Pancreas (tissue), 10 donors: ENCODE data around the gene PGM1. TPM values are rescaled to one million over a fixed set of nuclear protein-coding genes. Genes with fewer than 3 reads are reported as not detected.

Experiments
- ATAC-seq, 4 donors: fragments of 200-7000 bp; cut with Tn5 transposase; one replicate each; pipeline versions ENCODE4 v1.8.0 to v1.9.1; 2020; ENCODE audit warnings: mild to moderate bottlenecking in 4 of 4, moderate library complexity in 4 of 4
- DNase-seq, 6 donors: peaks; one replicate each; pipeline ENCODE4 v3.0.0-alpha.2; 2020
- FAIRE-seq: peaks from 2 replicates; lab custom pipeline; 2012; peaks lifted over from hg19 to GRCh38; lab: Jason Lieb, UNC
- H3K27ac ChIP-seq, 4 donors: fragments of 200-600 bp; sonication (generic); 1 replicate in 3 of 4; 2 replicates in 1 of 4; pipeline versions ENCODE4 v1.5.0 to v1.8.0; 2020
- H3K27me3 ChIP-seq, 4 donors: fragments of 200-600 bp; one replicate each; pipeline ENCODE4 v1.8.0; 2021
- H3K36me3 ChIP-seq, 3 donors: fragments of 200-600 bp; sonication (generic) in 1 of 3; one replicate each; pipeline versions ENCODE4 v1.5.0 to v1.8.0; 2020 to 2021
- H3K4me1 ChIP-seq, 3 donors: fragments of 200-600 bp; one replicate each; pipeline ENCODE4 v1.8.0; 2021
- H3K4me3 ChIP-seq, 4 donors: fragments of 200-600 bp; sonication (generic) in 2 of 4; one replicate each; pipeline versions ENCODE4 v1.5.0 to v1.8.0; 2020 to 2021
- H3K9me3 ChIP-seq, 4 donors: fragments of 200-600 bp; one replicate each; pipeline ENCODE4 v1.8.0; 2021
- CTCF ChIP-seq, 4 donors: fragments of 200-600 bp; sonication (generic) in 3 of 4; IDR thresholded peaks; one replicate each; pipeline versions ENCODE4 v1.5.0 to v1.8.0; 2021; ENCODE audit warnings: antibody characterized with exemption in 4 of 4
- WGBS, 2 donors: extraction: QIAGEN DNeasy Blood & Tissue Kit; methylation state at CpG; one replicate each; pipeline ENCODE4 v1.1.7; 2013; 5-methylcytosine and 5-hydroxymethylcytosine counted together
- intact Hi-C, 3 donors: fragments of 100-400 bp; cut with DNase I; formaldehyde crosslinking; loops; one replicate each; pipeline versions ENCODE4 v1.11.1 to v1.14.2; 2022
- polyA plus RNA-seq, 2 donors: library from polyadenylated mRNA; stranded (reverse); fragments of 200-250 nt; gene quantifications; one replicate each; pipeline ENCODE4 v1.2.3, GENCODE V29; 2013
- total RNA-seq, 6 donors: library from RNA; stranded (reverse); fragmentation: NEBNext Ultra II Directional in 4 of 6; extraction: Animal tissue kit (Norgen Biotek cat#: 25700) in 4 of 6; gene quantifications; one replicate each; pipeline versions ENCODE4 v1.2.1 to v1.2.4, GENCODE V29; 2021 to 2023
- donor health status: healthy with polysubstance abuse.
- donor health status: DM: no; HTN: no; CAD: no; lungs with moderate emphysema.
- donor health status: DM: no; HTN: no; CAD: no.
- donor health status: control.
- donor health status: control.
- donor health status: Bipolar disorder and iron deficiency.
- donor health status: DM: yes; HTN: yes; CAD: no.
- donor health status: DM: no; HTN: no; CAD: no.
- donor health status: DM: no; HTN: no; CAD: no.
- donor health status: DM: yes; HTN: yes; CAD: no.

Gene PGM1
- total and polyA plus RNA-seq, 8 donors = 19.8 to 106 (median 63.5) TPM

DNA sequence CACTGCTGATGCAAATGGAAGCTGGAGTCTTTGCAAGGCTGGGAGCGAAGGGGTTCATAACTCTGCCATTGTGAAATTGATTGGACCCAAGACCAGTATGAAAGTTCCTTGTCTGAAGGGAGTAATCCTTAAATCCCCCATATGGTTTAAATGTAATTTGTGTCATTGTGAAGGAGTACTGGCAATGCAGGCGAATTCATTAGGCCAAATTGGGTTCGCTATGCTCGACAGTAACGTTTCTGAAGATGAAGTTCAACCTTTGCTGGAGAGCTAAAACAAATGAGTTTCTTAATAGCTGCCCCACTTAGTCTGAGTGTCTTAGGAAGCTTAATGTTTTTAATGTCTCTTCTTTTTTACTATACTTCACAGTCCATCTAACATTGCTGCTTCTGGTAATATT is 27.5 kb downstream of the PGM1 start:
- 95% methylated on average over 5 of the region's 5 CpGs for WGBS, 2 donors
- no peaks in the 10 kb centered on the region for H3K9me3 ChIP-seq
- no peak for FAIRE-seq
- peaks cover 9 to 27% (median 27%) of the 10 kb centered on the region in 3 donors for H3K4me1 ChIP-seq
- no peak for TF ChIP-seq CTCF (IDR thresholded peaks at IDR 0.05)
- no peak overlapping the region for H3K27ac ChIP-seq
- H3K27me3 ChIP-seq = no peaks in the 10 kb centered on the region
- no peak overlapping the region for H3K4me3 ChIP-seq
- ATAC-seq = no peak
- H3K36me3 ChIP-seq = no peaks in the 10 kb centered on the region
- intact Hi-C loops = no loop called here
- no peak for DNase-seq

- ATAC-seq (no peak), FAIRE-seq (no peak), DNase-seq (no peak)
- no peak overlapping the region for H3K4me3 ChIP-seq
- intact Hi-C loops = no loop called here
- no peaks in the 10 kb centered on the region for H3K36me3 ChIP-seq
- H3K4me1 ChIP-seq = peaks cover 9 to 25% (median 25%) of the 10 kb centered on the region in 3 donors
- no peak overlapping the region for H3K27ac ChIP-seq
- H3K27me3 ChIP-seq = no peaks in the 10 kb centered on the region
- no peaks in the 10 kb centered on the region for H3K9me3 ChIP-seq
- 55 to 72% methylated on average over 3 of the region's 3 CpGs for WGBS, 2 donors
- TF ChIP-seq CTCF (IDR thresholded peaks at IDR 0.05) = no peak
Observed at GRCh38 chr1:63621075-63621474, 27.9 kb downstream of the PGM1 start.

DNA sequence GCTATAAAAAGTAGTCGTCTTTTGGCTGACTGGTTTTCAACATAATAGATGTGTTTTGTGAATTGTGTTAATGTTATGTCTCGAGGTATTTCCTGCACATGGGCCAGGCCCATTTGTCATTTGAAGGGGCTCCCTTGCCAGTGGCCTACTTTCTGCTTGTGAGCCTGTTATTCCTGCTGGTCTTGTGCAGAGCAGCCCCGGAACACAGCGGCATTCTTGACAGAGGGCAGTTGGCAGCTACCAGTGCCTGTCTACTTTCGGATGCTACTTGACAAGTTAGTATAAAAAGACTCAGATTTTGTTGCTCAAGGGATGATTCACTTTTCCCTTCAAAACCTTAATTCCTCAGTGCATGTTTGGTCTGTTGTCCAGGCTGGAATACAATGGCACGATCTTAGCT is 28.5 kb downstream of the PGM1 start:
- Histone ChIP-seq H3K27me3 (no peaks in the 10 kb centered on the region), H3K27ac (peak overlapping the region in 1 of 4 donors; percentile 17), H3K9me3 (no peaks in the 10 kb centered on the region), H3K36me3 (no peaks in the 10 kb centered on the region), H3K4me3 (no peak overlapping the region), H3K4me1 (peaks cover 9 to 23% (median 20%) of the 10 kb centered on the region in 3 donors)
- DNase-seq = peak in 2 of 6 donors; percentile 29 to 36
- ATAC-seq = peak; percentile 40 to 67 (median 53)
- intact Hi-C loops = no loop called here
- WGBS, 2 donors = 56 to 71% methylated on average over 6 of the region's 6 CpGs
- no peak for TF ChIP-seq CTCF (IDR thresholded peaks at IDR 0.05)
- peak; percentile 23 for FAIRE-seq

DNA sequence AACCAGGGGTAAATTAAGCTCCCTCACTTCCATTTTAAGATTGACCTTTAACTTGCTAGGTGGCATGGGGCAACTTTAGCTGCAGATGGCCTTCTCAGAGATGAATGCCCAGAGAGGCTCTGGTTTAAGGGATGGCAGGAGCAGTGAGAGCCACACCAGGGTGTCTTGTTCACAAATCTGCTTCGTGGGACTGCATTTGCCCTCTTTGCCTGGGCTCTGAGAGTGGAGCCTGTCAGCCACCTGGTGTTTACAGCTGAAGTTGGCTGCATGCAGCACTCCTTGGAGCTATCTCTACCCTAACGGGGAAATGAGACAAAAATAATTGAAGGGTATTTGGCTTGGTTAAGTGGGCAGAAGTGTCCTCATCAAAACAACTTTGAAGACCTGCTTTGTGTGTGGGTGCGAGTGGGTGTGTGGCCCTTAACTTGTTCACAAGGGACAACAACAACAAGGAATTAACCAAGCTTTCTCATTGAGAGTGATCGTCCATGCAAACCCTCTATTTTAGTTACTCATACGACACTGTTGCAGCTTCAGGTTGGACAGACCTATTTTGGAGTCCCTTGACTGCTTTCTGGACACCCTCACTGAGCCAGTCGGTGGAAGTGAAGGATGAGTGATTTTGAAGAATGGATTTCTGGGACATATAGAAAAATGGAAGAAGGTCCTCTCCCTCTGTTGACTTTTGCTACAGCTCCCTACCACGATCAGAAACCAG is 29.8 kb downstream of the PGM1 start:
- no peak for FAIRE-seq
- peak in 3 of 4 donors; percentile 66 to 80 (median 69) for ATAC-seq
- no peak for TF ChIP-seq CTCF (IDR thresholded peaks at IDR 0.05)
- H3K27me3 ChIP-seq = no peaks in the 10 kb centered on the region
- no peaks in the 10 kb centered on the region for H3K36me3 ChIP-seq
- H3K4me3 ChIP-seq = no peak overlapping the region
- no peak for DNase-seq
- WGBS, 2 donors = 47 to 57% methylated on average over 7 of the region's 7 CpGs
- H3K27ac ChIP-seq = peak overlapping the region in 1 of 4 donors; percentile 20
- intact Hi-C loops = no loop called here
- H3K9me3 ChIP-seq = no peaks in the 10 kb centered on the region
- peaks cover 9 to 23% (median 20%) of the 10 kb centered on the region in 3 donors for H3K4me1 ChIP-seq

GRCh38 chr1:63623952-63624351 is 30.7 kb downstream of the PGM1 start:
- ATAC-seq = no peak
- intact Hi-C loops = no loop called here
- no peak for TF ChIP-seq CTCF (IDR thresholded peaks at IDR 0.05)

More at GRCh38 chr1:63623952-63624351, 30.7 kb downstream of the PGM1 start:
- Histone ChIP-seq H3K27ac (no peak overlapping the region), H3K27me3 (no peaks in the 10 kb centered on the region), H3K4me3 (no peak overlapping the region), H3K9me3 (no peaks in the 10 kb centered on the region), H3K36me3 (no peaks in the 10 kb centered on the region), H3K4me1 (peaks cover 9 to 25% (median 20%) of the 10 kb centered on the region in 3 donors)
- DNase-seq (no peak), FAIRE-seq (no peak)
- WGBS, 2 donors = 33 to 34% methylated on average over 4 of the region's 4 CpGs
